Thyroid gland (tissue), 4 donors: ENCODE measurements around the gene CDYL. TPM values are rescaled to one million over a fixed set of nuclear protein-coding genes. Genes with fewer than 3 reads are reported as not detected.

ENCODE experiments used
- DNase-seq, 2 donors: peaks; one replicate each; pipeline ENCODE4 v3.0.0-alpha.2; 2019
- H3K27ac ChIP-seq, 3 donors: fragments of 200-600 bp; sonication (generic); 1 replicate in 2 of 3; 2 replicates in 1 of 3; pipeline ENCODE4 v1.5.1; 2016 to 2019; ENCODE audit warnings: mild to moderate bottlenecking in 1 of 3, moderate library complexity in 1 of 3
- H3K27me3 ChIP-seq: fragments of 200-600 bp; sonication (generic); one replicate; pipeline ENCODE4 v1.5.1; 2019
- H3K36me3 ChIP-seq, 2 donors: fragments of 200-600 bp; sonication (generic); one replicate each; pipeline ENCODE4 v1.5.1; 2016 to 2019
- H3K4me1 ChIP-seq, 2 donors: fragments of 200-600 bp; sonication (generic); one replicate each; pipeline ENCODE4 v1.5.1; 2017 to 2019
- H3K4me3 ChIP-seq, 3 donors: fragments of 200-600 bp; sonication (generic); replicated peaks in 1 of 3; 1 replicate in 2 of 3; 2 replicates in 1 of 3; pipeline ENCODE4 v1.5.1; 2016; ENCODE audit warnings: mild to moderate bottlenecking in 1 of 3
- H3K9me3 ChIP-seq: fragments of 200-600 bp; sonication (generic); one replicate; pipeline ENCODE4 v1.5.1; 2017
- CTCF ChIP-seq, 6 experiments: fragments of 200-600 bp in 3 of 6; fragments of 450-650 bp in 3 of 6; sonication (generic) in 3 of 6; IDR thresholded peaks; one replicate each; pipeline ENCODE4 v1.5.1; 2016 to 2019; ENCODE audit warnings: antibody characterized with exemption in 6 of 6, mild to moderate bottlenecking in 2 of 6, inconsistent platforms in 1 of 6, moderate library complexity in 1 of 6
- POLR2A ChIP-seq, 2 donors: fragments of 450-650 bp; IDR thresholded peaks; one replicate each; pipeline ENCODE4 v1.6.1; 2017; ENCODE audit warnings: antibody characterized with exemption in 2 of 2, mild to moderate bottlenecking in 2 of 2, moderate library complexity in 1 of 2
- WGBS, 2 donors: methylation state at CpG; one replicate each; pipeline ENCODE4 v1.1.5; 2017; 5-methylcytosine and 5-hydroxymethylcytosine counted together
- intact Hi-C: fragments of 100-400 bp; cut with DNase I; formaldehyde crosslinking; loops from one replicate; pipeline ENCODE4 v1.15.1; 2023
- total RNA-seq, 4 donors: library from RNA; depleted of rRNA; stranded (reverse); fragments of >200 nt; gene quantifications; one replicate each; pipeline ENCODE4 v1.2.3, GENCODE V29; 2016

The CDYL gene
- total RNA-seq, 4 donors from 2014 or later, result 22.6 to 61.4 (median 43.7) TPM

- H3K36me3 ChIP-seq, result no peaks in the 10 kb centered on the region
- H3K9me3 ChIP-seq, result no peaks in the 10 kb centered on the region
- no peak overlapping the region for H3K4me3 ChIP-seq
- 80 to 88% methylated on average over 4 to 5 of the region's 5 CpGs for WGBS, 2 donors
- DNase-seq, result no peak
- TF ChIP-seq CTCF (IDR thresholded peaks at IDR 0.05) (no peak), POLR2A (IDR thresholded peaks at IDR 0.05) (no peak)
- H3K27ac ChIP-seq, result no peak overlapping the region
- intact Hi-C loops, result no loop called here
- peaks cover 13 to 18% of the 10 kb centered on the region in 2 donors for H3K4me1 ChIP-seq
- H3K27me3 ChIP-seq, result no peaks in the 10 kb centered on the region
These were observed 164.2 kb downstream of the CDYL start for GRCh38 chr6:4940416-4940815.

- WGBS, 2 donors, result 50 to 51% methylated on average over 6 of the region's 6 CpGs
- no peaks in the 10 kb centered on the region for H3K9me3 ChIP-seq
- no peak overlapping the region for H3K4me3 ChIP-seq
- TF ChIP-seq POLR2A (IDR thresholded peaks at IDR 0.05), result no peak
- TF ChIP-seq CTCF (IDR thresholded peaks at IDR 0.05), result no peak
- peaks cover 13 to 18% of the 10 kb centered on the region in 2 donors for H3K4me1 ChIP-seq
- intact Hi-C loops, result no loop called here
- peak; percentile 61 to 64 for DNase-seq
- no peak overlapping the region for H3K27ac ChIP-seq
- no peaks in the 10 kb centered on the region for H3K36me3 ChIP-seq
- no peaks in the 10 kb centered on the region for H3K27me3 ChIP-seq
These were observed 165.8 kb downstream of the CDYL start for GRCh38 chr6:4941782-4942672.

- 82 to 93% methylated on average over 4 of the region's 4 CpGs for WGBS, 2 donors
- H3K36me3 ChIP-seq, result no peaks in the 10 kb centered on the region
- H3K9me3 ChIP-seq, result no peaks in the 10 kb centered on the region
- DNase-seq, result no peak
- no peaks in the 10 kb centered on the region for H3K27me3 ChIP-seq
- TF ChIP-seq CTCF (IDR thresholded peaks at IDR 0.05) (no peak), POLR2A (IDR thresholded peaks at IDR 0.05) (no peak)
- no peak overlapping the region for H3K27ac ChIP-seq
- intact Hi-C loops, result no loop called here
- peaks cover 13 to 18% of the 10 kb centered on the region in 2 donors for H3K4me1 ChIP-seq
- no peak overlapping the region for H3K4me3 ChIP-seq
These were observed 166.4 kb downstream of the CDYL start for GRCh38 chr6:4942673-4943009.

GRCh38 chr6:4943716-4944115, 167.5 kb downstream of the CDYL start:
- no peak overlapping the region for H3K27ac ChIP-seq
- no peak overlapping the region for H3K4me3 ChIP-seq
- no peak for DNase-seq
- no peaks in the 10 kb centered on the region for H3K27me3 ChIP-seq
- WGBS, 2 donors, result 71 to 78% methylated on average over 2 of the region's 2 CpGs
- H3K36me3 ChIP-seq, result no peaks in the 10 kb centered on the region
- TF ChIP-seq POLR2A (IDR thresholded peaks at IDR 0.05) (no peak), CTCF (IDR thresholded peaks at IDR 0.05) (no peak)
- H3K9me3 ChIP-seq, result no peaks in the 10 kb centered on the region
- intact Hi-C loops, result no loop called here
- peaks cover 13 to 18% of the 10 kb centered on the region in 2 donors for H3K4me1 ChIP-seq

- no peak for DNase-seq
- Histone ChIP-seq H3K27me3 (no peaks in the 10 kb centered on the region), H3K27ac (no peak overlapping the region), H3K4me1 (peaks cover 18% of the 10 kb centered on the region in 2 donors), H3K36me3 (no peaks in the 10 kb centered on the region), H3K9me3 (no peaks in the 10 kb centered on the region), H3K4me3 (no peak overlapping the region)
- TF ChIP-seq POLR2A (IDR thresholded peaks at IDR 0.05) (no peak), CTCF (IDR thresholded peaks at IDR 0.05) (no peak)
- 96 to 97% methylated on average over 8 of the region's 8 CpGs for WGBS, 2 donors
- intact Hi-C loops, result no loop called here
These were observed 168.1 kb downstream of the CDYL start for GRCh38 chr6:4944325-4944724.
